PC-3 (cell line): ENCODE data around the gene CST11. TPM values are rescaled to one million over a fixed set of nuclear protein-coding genes. Genes with fewer than 3 reads are reported as not detected.
"Not testable (repeated sequence)": the region's sequence is repeated elsewhere in the genome, so short reads cannot be mapped to it uniquely, and the experiment has no call there.

Experiments used
- ATAC-seq: fragments of 200-7000 bp; cut with Tn5 transposase; 2 replicates; pipeline ENCODE4 v1.9.1; 2020; ENCODE audit warnings: mild to moderate bottlenecking, moderate library complexity
- BruUV-seq: library from RNA; stranded (reverse); fragments of 400-500 nt; replicated peaks from 2 replicates; lab custom pipeline; 2021; lab: Mats Ljungman, UMichigan
- CTCF ChIA-PET: fragments of 300-600 bp; sonication (Branson Sonifier 250); formaldehyde crosslinking; loops from one replicate; lab custom pipeline; 2022; ENCODE audit warnings: antibody characterized with exemption; lab: Charles Lee
- POLR2A ChIA-PET: fragments of 300-600 bp; sonication (Branson Sonifier 250); formaldehyde crosslinking; loops from one replicate; lab custom pipeline; 2022; ENCODE audit warnings: antibody characterized with exemption; ENCODE audit not compliant: unreplicated experiment; lab: Charles Lee
- DNase-seq: peaks from one replicate; pipeline ENCODE4 v3.0.0-alpha.2; 2015
- H2AFZ ChIP-seq: fragments of 300-600 bp; sonication (generic); 2 replicates; pipeline ENCODE4 v1.6.0; 2016; ENCODE audit warnings: antibody characterized with exemption, low read length
- H3F3A ChIP-seq: fragments of 300-600 bp; sonication (generic); one replicate; pipeline ENCODE4 v1.6.0; 2017; ENCODE audit warnings: antibody characterized with exemption, low read length, control low read depth, mild to moderate bottlenecking; ENCODE audit not compliant: unreplicated experiment
- H3K27ac ChIP-seq: fragments of 300-600 bp; sonication (generic); 2 replicates; pipeline ENCODE4 v1.5.1; 2016; ENCODE audit warnings: mild to moderate bottlenecking, low read length
- H3K27me3 ChIP-seq: fragments of 300-600 bp; sonication (generic); 2 replicates; pipeline ENCODE4 v1.6.1; 2016; ENCODE audit warnings: low read length, mixed read lengths
- H3K36me3 ChIP-seq: fragments of 300-600 bp; sonication (generic); 2 replicates; pipeline ENCODE4 v1.6.1; 2016; ENCODE audit warnings: low read depth, mixed run types, low read length, mixed read lengths
- H3K4me1 ChIP-seq: fragments of 300-600 bp; sonication (generic); 2 replicates; pipeline ENCODE4 v1.5.1; 2016; ENCODE audit warnings: low read length; ENCODE audit not compliant: insufficient read depth
- H3K4me2 ChIP-seq: fragments of 300-600 bp; sonication (generic); 2 replicates; pipeline ENCODE4 v1.6.0; 2016; ENCODE audit warnings: low read length
- H3K4me3 ChIP-seq: fragments of 300-600 bp; sonication (generic); 2 replicates; pipeline ENCODE4 v1.5.1; 2016; ENCODE audit warnings: mild to moderate bottlenecking, low read length, mixed read lengths
- H3K79me2 ChIP-seq: fragments of 300-600 bp; sonication (generic); 2 replicates; pipeline ENCODE4 v1.6.1; 2017; ENCODE audit warnings: low read length, mixed read lengths
- H3K9ac ChIP-seq: fragments of 300-600 bp; sonication (generic); 2 replicates; pipeline ENCODE4 v1.6.0; 2016; ENCODE audit warnings: mild to moderate bottlenecking, low read length
- H3K9me2 ChIP-seq: fragments of 300-600 bp; sonication (generic); replicated peaks from 2 replicates; pipeline ENCODE4 v1.6.1; 2016; ENCODE audit warnings: mixed run types, low read length, mixed read lengths
- H3K9me3 ChIP-seq: fragments of 300-600 bp; sonication (generic); 2 replicates; pipeline ENCODE4 v1.6.1; 2016; ENCODE audit warnings: low read length, mixed read lengths
- H4K20me1 ChIP-seq: fragments of 300-600 bp; sonication (generic); 2 replicates; pipeline ENCODE4 v1.6.1; 2016; ENCODE audit warnings: low read length, mixed read lengths
- EZH2 ChIP-seq: fragments of 300-600 bp; sonication (generic); IDR thresholded peaks from one replicate; pipeline ENCODE4 v1.6.1; 2017; ENCODE audit warnings: antibody characterized with exemption, mild to moderate bottlenecking, low read length; ENCODE audit not compliant: unreplicated experiment
- EZH2phosphoT487 ChIP-seq: fragments of 300-600 bp; sonication (generic); IDR thresholded peaks from 2 replicates; pipeline ENCODE4 v1.6.1; 2018; ENCODE audit warnings: mild to moderate bottlenecking, antibody characterized with exemption, low read length, borderline replicate concordance
- intact Hi-C: fragments of 100-400 bp; cut with micrococcal nuclease; formaldehyde crosslinking; loops from 2 replicates; pipeline ENCODE4 v1.9.0; 2023
- total RNA-seq: library from RNA; depleted of rRNA; stranded (reverse); fragments of >200 nt; gene quantifications from 2 replicates; pipeline ENCODE4 v1.2.3, GENCODE V29; 2014
- TF ChIP-seq, protein P1 (sequence below): fragments of 300-600 bp; sonication (generic); conservative IDR thresholded peaks from 2 replicates; pipeline ENCODE4 v1.5.1; 2017; ENCODE audit warnings: antibody characterized with exemption, low read depth, mild to moderate bottlenecking, low read length

The CST11 gene
- total RNA-seq, 1 experiment from 2014 or later, result not detected

DNA sequence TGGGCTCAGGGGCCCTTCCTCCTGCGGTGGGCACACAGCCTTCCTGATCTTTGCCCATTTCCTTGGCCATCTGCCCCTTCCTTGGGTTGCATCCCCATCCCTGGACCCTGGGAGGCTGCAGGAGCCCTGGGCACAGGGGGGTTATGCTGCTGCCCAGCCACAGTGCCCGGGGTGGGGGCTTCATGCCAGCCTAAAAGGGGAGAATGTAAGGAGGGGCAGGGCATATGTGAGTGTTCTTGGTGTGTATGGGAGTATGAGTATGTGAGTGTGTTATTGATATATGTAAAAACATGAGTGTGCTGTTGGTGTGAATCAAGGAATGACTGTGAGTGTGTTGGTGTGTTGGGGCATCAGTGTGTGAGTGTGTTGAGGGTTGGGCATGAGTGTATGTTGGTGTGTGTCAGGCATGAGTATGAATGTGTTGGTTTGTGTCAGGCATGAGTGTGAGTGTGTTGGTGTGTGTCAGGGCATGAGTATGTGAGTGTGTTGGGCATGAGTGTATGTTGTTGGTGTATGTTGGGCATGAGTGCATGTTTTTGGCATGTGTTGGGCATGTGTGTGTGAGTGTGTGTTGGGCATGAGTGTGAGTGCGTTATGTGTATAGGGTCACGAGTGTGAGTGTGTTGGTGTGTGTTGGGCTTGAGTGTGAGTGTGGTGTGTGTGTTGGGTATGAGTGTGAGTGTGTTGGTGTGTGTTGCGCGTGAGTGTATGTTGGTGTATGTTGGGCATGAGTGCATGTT is 23.5 kb upstream of the CST11 start:
- H4K20me1 ChIP-seq, result no peaks in the 10 kb centered on the region
- peaks cover 28% of the 10 kb centered on the region; the same call in 1 of the 2 replicates for H3K27me3 ChIP-seq
- DNase-seq (no peak), ATAC-seq (no peak)
- no peak overlapping the region for H3K9ac ChIP-seq
- intact Hi-C loops, result no loop called here
- H3K4me2 ChIP-seq, result no peak overlapping the region
- no peaks in the 10 kb centered on the region for H3K79me2 ChIP-seq
- no peaks in the 10 kb centered on the region for H3K36me3 ChIP-seq
- no peak for TF ChIP-seq EZH2phosphoT487
- H3K9me3 ChIP-seq, result no peaks in the 10 kb centered on the region
- ChIA-PET POLR2A (no interaction called here), CTCF (no interaction called here)
- no peak overlapping the region for H2AFZ ChIP-seq
- no peaks in the 10 kb centered on the region for H3K4me1 ChIP-seq
- H3K27ac ChIP-seq, result no peak overlapping the region
- no TSS peak for BruUV-seq
- H3K4me3 ChIP-seq, result no peak overlapping the region
- no peaks in the 10 kb centered on the region for H3K9me2 ChIP-seq
- no peaks in the 10 kb centered on the region for H3F3A ChIP-seq

- Histone ChIP-seq H3K36me3 (no peaks in the 10 kb centered on the region), H3K9me3 (no peaks in the 10 kb centered on the region), H4K20me1 (no peaks in the 10 kb centered on the region), H3K9me2 (no peaks in the 10 kb centered on the region), H3K79me2 (no peaks in the 10 kb centered on the region), H3K4me3 (no peak overlapping the region), H3K9ac (no peak overlapping the region), H3K4me2 (no peak overlapping the region), H3F3A (no peaks in the 10 kb centered on the region), H2AFZ (no peak overlapping the region), H3K4me1 (no peaks in the 10 kb centered on the region), H3K27me3 (peaks cover 33% of the 10 kb centered on the region; the same call in 1 of the 2 replicates), H3K27ac (no peak overlapping the region)
- no peak for ATAC-seq
- no peak for DNase-seq
- POLR2A ChIA-PET, result no interaction called here
- no TSS peak for BruUV-seq
- CTCF ChIA-PET, result no interaction called here
- TF ChIP-seq, protein P1, sequence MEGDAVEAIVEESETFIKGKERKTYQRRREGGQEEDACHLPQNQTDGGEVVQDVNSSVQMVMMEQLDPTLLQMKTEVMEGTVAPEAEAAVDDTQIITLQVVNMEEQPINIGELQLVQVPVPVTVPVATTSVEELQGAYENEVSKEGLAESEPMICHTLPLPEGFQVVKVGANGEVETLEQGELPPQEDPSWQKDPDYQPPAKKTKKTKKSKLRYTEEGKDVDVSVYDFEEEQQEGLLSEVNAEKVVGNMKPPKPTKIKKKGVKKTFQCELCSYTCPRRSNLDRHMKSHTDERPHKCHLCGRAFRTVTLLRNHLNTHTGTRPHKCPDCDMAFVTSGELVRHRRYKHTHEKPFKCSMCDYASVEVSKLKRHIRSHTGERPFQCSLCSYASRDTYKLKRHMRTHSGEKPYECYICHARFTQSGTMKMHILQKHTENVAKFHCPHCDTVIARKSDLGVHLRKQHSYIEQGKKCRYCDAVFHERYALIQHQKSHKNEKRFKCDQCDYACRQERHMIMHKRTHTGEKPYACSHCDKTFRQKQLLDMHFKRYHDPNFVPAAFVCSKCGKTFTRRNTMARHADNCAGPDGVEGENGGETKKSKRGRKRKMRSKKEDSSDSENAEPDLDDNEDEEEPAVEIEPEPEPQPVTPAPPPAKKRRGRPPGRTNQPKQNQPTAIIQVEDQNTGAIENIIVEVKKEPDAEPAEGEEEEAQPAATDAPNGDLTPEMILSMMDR, result no peak
- TF ChIP-seq EZH2, result no peak
- no peak for TF ChIP-seq EZH2phosphoT487
- intact Hi-C loops, result no loop called here
Observed at GRCh38 chr20:23475395-23475794, 22.7 kb upstream of the CST11 start.

- H3K9ac ChIP-seq, H3K4me2 ChIP-seq, H4K20me1 ChIP-seq, H3K27ac ChIP-seq, H3K4me3 ChIP-seq, H3K4me1 ChIP-seq, H3K9me3 ChIP-seq, H3K36me3 ChIP-seq, H2AFZ ChIP-seq, POLR2A ChIA-PET, CTCF ChIA-PET, DNase-seq, intact Hi-C loops, H3K79me2 ChIP-seq, BruUV-seq, H3K9me2 ChIP-seq, ATAC-seq, H3F3A ChIP-seq: not testable (repeated sequence)
- H3K27me3 ChIP-seq, result peaks cover 34% of the 10 kb centered on the region; the same call in 1 of the 2 replicates
Observed at GRCh38 chr20:23473293-23473692, 20.6 kb upstream of the CST11 start.

DNA sequence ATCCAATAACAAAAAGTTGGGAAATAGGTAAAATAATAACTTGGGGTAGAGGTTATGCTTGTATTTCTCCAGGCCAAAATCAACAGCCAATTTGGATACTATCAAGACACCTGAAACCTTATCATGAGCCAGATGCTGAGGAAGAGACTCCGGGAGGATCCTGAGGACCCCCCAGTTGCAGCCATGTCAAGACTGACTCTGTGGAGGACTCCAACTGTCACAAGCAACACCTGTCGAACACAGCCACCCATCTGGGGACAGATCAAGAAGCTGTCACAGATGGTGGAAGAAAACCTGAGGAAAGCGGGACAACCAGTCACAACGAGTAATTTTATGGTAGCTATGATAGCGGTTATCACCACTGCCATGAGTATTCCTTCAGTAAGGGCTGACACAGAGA is 19.6 kb upstream of the CST11 start:
- H3K9me3 ChIP-seq, BruUV-seq, H3K4me1 ChIP-seq, H3K9ac ChIP-seq, H3F3A ChIP-seq, H4K20me1 ChIP-seq, DNase-seq, H3K4me3 ChIP-seq, H2AFZ ChIP-seq, POLR2A ChIA-PET, intact Hi-C loops, H3K79me2 ChIP-seq, H3K4me2 ChIP-seq, H3K36me3 ChIP-seq, ATAC-seq, H3K27ac ChIP-seq, H3K9me2 ChIP-seq, CTCF ChIA-PET: not testable (repeated sequence)
- peaks cover 34% of the 10 kb centered on the region; the same call in 1 of the 2 replicates for H3K27me3 ChIP-seq

GRCh38 chr20:23466961-23467360 is 14.3 kb upstream of the CST11 start:
- H4K20me1 ChIP-seq, H3K4me1 ChIP-seq, intact Hi-C loops, H3F3A ChIP-seq, H3K9me2 ChIP-seq, H3K79me2 ChIP-seq, DNase-seq, H3K27ac ChIP-seq, H3K36me3 ChIP-seq, POLR2A ChIA-PET, H3K9ac ChIP-seq, H2AFZ ChIP-seq, CTCF ChIA-PET, H3K27me3 ChIP-seq, ATAC-seq, H3K4me2 ChIP-seq, H3K4me3 ChIP-seq, BruUV-seq, H3K9me3 ChIP-seq: not testable (repeated sequence)
